GM23248 (cell line): ENCODE results near the gene CSRP2.

Experiments
- EZH2 ChIP-seq: fragments of 200-600 bp; sonication (generic); IDR thresholded peaks from 2 replicates; pipeline ENCODE4 v1.6.1; 2018; ENCODE audit warnings: antibody characterized with exemption, mild to moderate bottlenecking; ENCODE audit not compliant: insufficient read depth, poor library complexity, severe bottlenecking
- EZH2phosphoT487 ChIP-seq: fragments of 200-600 bp; sonication (generic); IDR thresholded peaks from 2 replicates; pipeline ENCODE4 v1.6.1; 2018; ENCODE audit warnings: antibody characterized with exemption, moderate library complexity, mild to moderate bottlenecking, low read depth; ENCODE audit not compliant: insufficient read depth

GRCh38 chr12:76908303-76909017, 29.6 kb upstream of the CSRP2 start:
- TF ChIP-seq EZH2 (no peak), EZH2phosphoT487 (no peak)
